Omental fat pad (tissue), 4 donors: Measurements from ENCODE around the gene SH2B3. TPM values are rescaled to one million over a fixed set of nuclear protein-coding genes. Genes with fewer than 3 reads are reported as not detected.
A peak's percentile ranks its signal among the peaks of the same experiment; 100 is the strongest.
"Not testable (repeated sequence)": the region's sequence is repeated elsewhere in the genome, so short reads cannot be mapped to it uniquely, and the experiment has no call there.

Source experiments
- ATAC-seq: fragments of 150-250 bp; one replicate; pipeline ENCODE4 v1.9.1; 2016; ENCODE audit warnings: mild to moderate bottlenecking, moderate library complexity; ENCODE audit not compliant: low FRiP score
- DNase-seq: peaks from one replicate; pipeline ENCODE4 v3.0.0-alpha.2; 2019; ENCODE audit warnings: low spot score
- CTCF ChIP-seq, 3 donors: fragments of 450-650 bp; IDR thresholded peaks; one replicate each; pipeline ENCODE4 v1.5.1; 2016 to 2017; ENCODE audit warnings: antibody characterized with exemption in 3 of 3, mild to moderate bottlenecking in 3 of 3, moderate library complexity in 2 of 3
- total RNA-seq, 4 donors: library from RNA; depleted of rRNA; stranded (reverse); fragments of >200 nt; gene quantifications; one replicate each; pipeline ENCODE4 v1.1.0, GENCODE V29; 2016

SH2B3 gene
- total RNA-seq, 4 donors from 2014 or later, result 30.4 to 64.6 (median 48.3) TPM

- no peak for ATAC-seq
- no peak for DNase-seq
- TF ChIP-seq CTCF (IDR thresholded peaks at IDR 0.05), result no peak
Measured at GRCh38 chr12:111387747-111388323, 17.9 kb upstream of the SH2B3 start.

GRCh38 chr12:111389635-111390034 lies 16.1 kb upstream of the SH2B3 start:
- DNase-seq (no peak), ATAC-seq (peak; percentile 45)
- TF ChIP-seq CTCF (IDR thresholded peaks at IDR 0.05), result no peak

GRCh38 chr12:111390910-111391309 lies 14.8 kb upstream of the SH2B3 start:
- no peak for TF ChIP-seq CTCF (IDR thresholded peaks at IDR 0.05)
- ATAC-seq, result no peak
- DNase-seq, result no peak

- TF ChIP-seq CTCF (IDR thresholded peaks at IDR 0.05), result no peak
- ATAC-seq, result no peak
- DNase-seq, result no peak
Measured at GRCh38 chr12:111393700-111394300, 11.9 kb upstream of the SH2B3 start.

- no peak for TF ChIP-seq CTCF (IDR thresholded peaks at IDR 0.05)
- DNase-seq (no peak), ATAC-seq (no peak)
Measured at GRCh38 chr12:111394480-111394879, 11.2 kb upstream of the SH2B3 start.

DNA sequence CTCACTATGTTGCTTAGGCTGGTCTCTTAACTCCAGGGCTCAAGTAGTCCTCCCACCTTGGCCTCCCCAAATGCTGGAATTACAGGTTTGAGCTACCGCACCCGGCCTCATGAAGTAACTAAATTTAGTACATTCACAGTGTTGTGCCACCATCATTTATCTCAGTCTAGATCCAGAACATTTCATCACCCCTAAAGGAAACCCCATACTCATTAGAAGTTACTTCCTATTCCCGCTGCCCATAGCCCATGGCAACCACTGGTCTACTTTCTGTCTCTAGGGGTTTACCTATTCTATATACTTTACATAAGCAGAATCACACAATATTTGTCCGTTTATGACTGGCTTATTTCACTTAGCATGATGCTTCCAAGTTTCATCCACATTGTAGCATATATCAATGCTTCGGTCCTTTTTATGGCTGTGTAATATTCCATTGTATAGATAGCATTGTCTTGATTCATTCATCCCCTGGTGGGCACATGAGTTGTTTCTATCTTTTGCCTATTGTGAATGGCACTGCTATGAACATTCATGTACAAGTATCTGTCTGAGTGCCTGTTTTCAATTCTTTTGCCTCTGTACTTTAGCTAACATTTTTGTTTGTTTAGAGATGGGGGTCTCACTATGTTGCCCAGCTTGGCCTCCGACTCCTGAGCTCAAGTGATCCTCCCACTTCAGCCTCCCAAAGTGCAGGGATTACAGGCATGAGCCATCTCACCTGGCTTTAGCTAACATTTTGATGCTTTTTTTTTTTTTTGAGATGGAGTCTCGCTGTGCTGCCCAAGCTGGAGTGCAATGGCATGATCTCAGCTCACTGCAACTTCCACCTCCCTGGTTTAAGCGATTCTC lies 10.2 kb upstream of the SH2B3 start:
- no peak for DNase-seq
- TF ChIP-seq CTCF (IDR thresholded peaks at IDR 0.05), result no peak
- no peak for ATAC-seq

DNA sequence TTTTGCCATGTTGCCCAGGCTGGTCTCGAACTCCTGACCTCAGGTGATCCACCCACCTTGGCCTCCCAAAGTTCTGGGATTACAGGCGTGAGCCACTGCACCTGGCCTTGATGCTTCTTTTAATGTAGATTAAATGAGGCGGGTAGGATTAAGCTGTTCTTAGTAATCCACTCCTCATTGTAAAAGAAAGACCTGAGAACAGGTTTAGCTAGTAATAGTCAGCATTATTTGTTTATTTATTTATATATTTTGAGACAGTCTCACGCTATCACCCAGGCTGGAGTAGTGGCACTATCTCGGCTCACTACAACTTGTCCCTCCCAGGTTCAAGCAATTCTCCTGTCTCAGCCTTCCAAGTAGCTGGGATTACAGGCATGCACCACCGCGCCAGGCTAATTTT lies 9.5 kb upstream of the SH2B3 start:
- not testable (repeated sequence) for ATAC-seq, DNase-seq
